GM12873 (cell line): ENCODE measurements around the gene AOC1.

ENCODE experiments used
- TF ChIP-seq, protein P1 (sequence below): IDR thresholded peaks from 2 replicates; pipeline ENCODE4 v1.5.1; 2012; ENCODE audit warnings: low read depth, mild to moderate bottlenecking, moderate library complexity, low read length, control low read depth; ENCODE audit not compliant: insufficient read depth; ENCODE audit errors: missing control alignments

Gene AOC1

DNA sequence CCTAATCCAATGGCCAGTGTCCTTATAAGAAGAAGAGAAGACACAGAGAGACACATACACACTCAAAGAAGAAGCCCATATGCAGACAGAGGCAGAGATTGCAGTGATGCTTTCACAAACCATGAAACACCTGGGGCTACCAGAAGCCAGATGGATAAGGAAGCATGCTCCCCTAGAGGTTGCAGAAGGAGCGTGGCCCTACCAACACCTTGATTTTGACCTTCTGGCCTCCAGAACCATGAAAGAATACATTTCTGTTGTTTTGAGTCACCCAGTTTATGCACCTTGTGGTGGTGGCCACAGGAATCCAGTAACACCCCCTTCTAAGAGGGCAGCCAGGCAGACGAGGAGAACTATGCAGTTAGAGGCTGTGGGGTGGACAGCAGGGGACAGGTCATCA is 43.5 kb downstream of the AOC1 start:
- TF ChIP-seq, protein P1, sequence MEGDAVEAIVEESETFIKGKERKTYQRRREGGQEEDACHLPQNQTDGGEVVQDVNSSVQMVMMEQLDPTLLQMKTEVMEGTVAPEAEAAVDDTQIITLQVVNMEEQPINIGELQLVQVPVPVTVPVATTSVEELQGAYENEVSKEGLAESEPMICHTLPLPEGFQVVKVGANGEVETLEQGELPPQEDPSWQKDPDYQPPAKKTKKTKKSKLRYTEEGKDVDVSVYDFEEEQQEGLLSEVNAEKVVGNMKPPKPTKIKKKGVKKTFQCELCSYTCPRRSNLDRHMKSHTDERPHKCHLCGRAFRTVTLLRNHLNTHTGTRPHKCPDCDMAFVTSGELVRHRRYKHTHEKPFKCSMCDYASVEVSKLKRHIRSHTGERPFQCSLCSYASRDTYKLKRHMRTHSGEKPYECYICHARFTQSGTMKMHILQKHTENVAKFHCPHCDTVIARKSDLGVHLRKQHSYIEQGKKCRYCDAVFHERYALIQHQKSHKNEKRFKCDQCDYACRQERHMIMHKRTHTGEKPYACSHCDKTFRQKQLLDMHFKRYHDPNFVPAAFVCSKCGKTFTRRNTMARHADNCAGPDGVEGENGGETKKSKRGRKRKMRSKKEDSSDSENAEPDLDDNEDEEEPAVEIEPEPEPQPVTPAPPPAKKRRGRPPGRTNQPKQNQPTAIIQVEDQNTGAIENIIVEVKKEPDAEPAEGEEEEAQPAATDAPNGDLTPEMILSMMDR: peak; percentile 21

DNA sequence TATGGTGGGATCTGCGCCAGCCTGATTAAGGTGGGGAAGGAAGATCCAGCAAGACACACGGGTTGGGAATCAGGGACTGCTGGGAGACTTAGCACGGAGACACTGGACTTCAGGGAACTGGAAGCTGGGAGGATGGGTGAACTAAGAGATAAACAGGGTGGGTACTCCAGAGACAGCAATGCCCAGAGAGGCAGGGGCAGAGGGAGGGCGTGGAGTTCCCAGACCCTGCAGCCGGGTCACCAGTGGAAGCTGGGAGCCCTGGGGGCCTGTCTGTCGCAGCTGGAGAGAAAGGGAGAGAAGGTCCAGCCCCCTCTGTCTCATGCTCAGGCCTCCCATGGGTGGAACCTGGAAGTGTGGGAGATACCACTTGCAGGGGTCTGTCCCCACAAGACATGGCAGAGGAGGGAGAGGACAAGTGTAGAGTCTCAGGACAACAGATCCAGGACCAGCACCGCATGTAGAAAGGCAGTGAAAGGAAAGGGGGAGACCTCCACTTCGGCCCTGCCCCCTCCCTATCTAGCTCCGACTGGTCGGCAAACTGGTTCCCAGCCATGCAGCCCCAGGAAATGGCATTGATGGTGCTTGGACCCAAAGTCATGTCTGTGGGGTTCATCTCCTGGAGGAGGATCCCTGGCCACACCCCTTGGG is 44.4 kb downstream of the AOC1 start:
- TF ChIP-seq, protein P1: no peak

DNA sequence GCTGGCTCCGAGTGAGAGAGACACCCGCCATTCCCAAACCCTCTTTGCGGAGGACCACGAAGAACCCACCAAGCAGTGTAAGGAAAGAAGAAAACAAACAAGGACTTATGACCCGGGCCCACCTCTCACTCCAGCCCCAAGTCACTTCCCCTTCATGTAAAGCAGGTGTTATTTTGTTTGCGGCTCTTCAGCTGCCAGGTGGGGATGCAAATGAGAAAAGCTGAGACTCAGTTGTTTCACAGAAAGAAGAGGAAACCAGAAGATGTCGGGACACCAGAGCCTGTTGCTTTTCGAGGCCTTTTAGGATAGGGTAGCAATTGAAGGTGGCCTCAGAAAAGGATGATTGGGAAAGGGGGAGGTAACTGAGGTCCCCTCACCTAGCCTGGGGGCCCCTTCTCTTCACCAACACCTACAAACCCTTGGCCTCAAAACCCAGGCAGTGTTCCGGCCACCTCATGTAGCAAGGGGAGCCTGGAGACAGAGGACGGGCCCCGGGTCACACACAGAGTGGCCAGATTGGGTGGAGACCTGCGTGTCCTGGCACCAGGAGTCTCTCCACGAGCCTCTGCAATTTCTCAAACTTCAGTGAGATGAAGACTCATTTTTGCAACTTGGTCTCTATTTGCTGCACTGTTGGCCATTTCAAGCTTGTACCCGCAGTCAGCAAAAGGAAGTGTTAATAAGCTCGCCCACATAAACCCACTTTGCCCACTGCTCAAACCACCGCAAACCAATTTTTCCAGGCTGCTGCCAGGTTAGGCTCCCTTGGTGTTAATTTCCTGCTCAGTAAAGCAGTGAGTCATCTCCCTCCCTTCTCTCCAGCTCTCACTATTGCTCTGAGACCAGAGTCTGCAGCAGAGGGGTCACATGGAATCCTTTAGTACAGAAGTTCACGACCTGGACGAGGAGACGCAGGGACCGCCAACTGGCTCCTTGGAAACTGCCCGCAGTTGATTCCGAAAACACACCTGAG is 45.5 kb downstream of the AOC1 start:
- TF ChIP-seq, protein P1: no peak

DNA sequence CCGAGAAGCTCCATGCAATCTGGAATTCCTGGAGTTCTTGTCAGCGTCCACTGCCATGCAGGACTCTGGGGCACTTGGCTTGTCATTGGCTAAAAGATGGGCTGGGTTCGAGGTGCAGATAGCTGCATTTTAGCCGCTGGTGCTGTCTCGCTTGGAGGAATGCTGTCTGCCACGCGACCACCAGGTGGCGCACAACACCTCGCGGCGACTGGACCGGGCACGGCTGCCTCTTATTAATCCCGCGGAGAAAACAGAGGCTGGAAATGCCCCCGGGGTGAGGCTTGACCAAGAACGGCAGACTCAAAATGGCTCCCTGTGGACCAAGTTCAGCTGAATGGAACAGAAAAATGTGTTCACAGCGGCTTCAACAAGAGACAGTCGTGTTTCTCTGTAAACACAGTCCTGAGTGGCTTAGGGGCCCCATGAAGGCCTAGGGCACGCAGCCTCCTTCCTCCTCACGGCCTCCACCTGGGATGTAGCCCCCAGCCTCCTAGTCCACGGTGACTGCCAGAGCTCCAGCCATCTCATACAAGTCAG is 46.2 kb downstream of the AOC1 start:
- TF ChIP-seq, protein P1: peak; percentile 96

DNA sequence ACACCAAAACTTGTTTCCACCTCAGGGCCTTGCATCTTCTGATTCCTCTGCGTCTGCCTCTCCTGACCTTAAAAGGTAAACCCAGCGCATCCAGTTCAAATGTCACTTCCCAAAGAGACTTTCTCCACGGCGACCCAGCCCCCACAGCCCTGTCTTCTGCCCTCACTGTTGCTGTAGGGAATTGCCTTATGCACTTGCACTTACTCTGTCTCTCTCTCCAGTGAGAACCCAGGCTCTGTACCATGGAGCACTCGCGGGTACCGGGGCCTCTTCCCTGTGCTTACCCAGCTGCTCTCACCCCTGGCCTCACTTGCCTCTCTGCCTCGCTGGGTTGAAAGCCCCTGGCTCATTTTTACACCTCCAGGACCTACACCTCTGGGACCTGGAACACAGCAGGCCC is 48.4 kb downstream of the AOC1 start:
- TF ChIP-seq, protein P1: no peak

DNA sequence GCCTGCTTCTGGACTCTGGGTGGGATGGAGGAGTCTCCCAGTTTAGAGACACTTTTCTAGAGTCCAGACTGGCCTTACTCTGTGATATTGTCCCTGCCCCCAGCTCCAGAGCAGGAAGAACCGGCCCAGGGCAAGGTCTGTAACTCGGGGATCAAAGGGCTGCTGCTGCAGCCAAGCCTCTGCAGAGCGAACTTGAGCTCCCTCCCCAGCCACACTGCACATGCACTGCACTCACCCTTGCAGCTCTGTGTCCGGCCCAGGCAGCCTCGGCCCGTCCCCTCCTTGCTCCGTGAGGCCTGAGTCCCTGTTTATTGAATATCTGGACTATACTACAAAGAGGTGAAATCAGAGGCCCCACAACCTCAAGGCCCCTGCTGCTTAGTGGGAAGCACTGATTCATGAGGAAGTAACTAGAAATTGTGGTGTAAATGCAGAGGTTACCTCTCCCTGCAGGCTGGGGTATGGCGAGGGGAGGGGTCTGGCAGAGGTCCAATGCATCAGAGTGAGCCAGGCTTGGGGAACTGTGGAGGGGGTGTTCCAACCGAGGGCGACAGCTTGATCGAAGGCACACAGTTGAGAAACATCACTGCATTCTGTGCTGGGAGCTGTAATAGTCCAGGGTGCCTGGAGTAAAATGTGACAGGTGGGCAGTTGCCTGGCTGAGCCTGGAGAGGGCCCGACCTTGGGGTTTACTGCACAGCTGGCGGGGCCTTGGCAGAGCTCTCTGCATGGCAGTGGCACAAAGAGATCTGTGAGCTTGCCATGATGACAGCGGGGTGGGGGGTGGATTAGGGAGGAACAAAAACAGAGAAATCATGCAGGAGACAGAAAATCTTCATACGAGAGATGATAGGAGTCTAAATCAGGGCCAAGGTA is 49.1 kb downstream of the AOC1 start:
- TF ChIP-seq, protein P1: no peak
